ENCODE data around the gene HPSE2. TPM values are rescaled to one million over a fixed set of nuclear protein-coding genes. Genes with fewer than 3 reads are reported as not detected.

HPSE2 gene
- total and polyA plus RNA-seq, 2 donors (not counting 1 experiment from before 2014, with no cell fraction given) = not detected

DNA sequence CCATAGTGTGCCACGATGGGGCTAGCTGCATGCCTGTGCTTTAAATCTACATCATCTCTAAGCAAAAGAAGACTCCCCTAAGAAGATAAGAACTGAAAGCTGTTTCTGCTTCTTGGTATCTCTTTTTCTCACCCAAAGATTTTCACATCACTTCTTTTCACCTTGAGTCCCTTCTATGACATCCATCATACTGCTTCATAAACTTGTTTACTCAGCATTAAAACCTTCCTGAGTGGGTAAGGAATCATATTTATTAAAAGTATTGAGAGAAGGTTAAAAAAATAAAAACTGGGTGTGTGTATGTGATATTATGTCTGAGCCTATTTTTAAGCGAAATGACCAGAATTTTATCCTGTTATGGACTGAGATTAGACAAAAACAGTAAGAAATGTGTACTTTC is 150.3 kb downstream of the HPSE2 start:
- intact Hi-C loops (cut with micrococcal nuclease) = no loop called here
- WGBS (ENCODE audit: insufficient coverage) = 100% methylated on average over 1 of the region's 2 CpGs

DNA sequence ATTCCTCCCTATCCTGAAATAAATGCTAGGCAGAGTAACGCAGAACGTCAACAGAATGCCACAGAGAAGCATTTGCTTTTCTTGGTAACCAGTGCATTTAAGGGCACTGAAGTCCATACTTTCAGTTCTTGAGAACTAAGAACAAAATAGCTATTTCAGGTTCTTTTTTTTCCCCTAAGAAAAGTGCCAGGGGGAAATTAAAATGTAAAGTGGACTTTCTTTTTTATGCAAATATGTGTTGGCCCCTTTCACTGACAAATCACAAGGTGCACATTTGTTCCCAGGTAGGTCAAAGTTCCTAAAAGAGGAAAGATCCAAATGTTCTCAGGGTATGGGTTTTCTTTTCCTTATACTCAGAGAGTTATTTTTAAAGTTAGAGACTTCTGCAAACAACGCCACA is 151.5 kb downstream of the HPSE2 start:
- TF ChIP-seq, protein P1, sequence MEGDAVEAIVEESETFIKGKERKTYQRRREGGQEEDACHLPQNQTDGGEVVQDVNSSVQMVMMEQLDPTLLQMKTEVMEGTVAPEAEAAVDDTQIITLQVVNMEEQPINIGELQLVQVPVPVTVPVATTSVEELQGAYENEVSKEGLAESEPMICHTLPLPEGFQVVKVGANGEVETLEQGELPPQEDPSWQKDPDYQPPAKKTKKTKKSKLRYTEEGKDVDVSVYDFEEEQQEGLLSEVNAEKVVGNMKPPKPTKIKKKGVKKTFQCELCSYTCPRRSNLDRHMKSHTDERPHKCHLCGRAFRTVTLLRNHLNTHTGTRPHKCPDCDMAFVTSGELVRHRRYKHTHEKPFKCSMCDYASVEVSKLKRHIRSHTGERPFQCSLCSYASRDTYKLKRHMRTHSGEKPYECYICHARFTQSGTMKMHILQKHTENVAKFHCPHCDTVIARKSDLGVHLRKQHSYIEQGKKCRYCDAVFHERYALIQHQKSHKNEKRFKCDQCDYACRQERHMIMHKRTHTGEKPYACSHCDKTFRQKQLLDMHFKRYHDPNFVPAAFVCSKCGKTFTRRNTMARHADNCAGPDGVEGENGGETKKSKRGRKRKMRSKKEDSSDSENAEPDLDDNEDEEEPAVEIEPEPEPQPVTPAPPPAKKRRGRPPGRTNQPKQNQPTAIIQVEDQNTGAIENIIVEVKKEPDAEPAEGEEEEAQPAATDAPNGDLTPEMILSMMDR (IDR thresholded peaks at IDR 0.05) = no peak
- TF ChIP-seq EZH2 (IDR thresholded peaks at IDR 0.05; ENCODE audit: borderline replicate concordance, insufficient read depth, low read depth, low read length, poor library complexity, severe bottlenecking) = no peak
- Histone ChIP-seq H3K4me1 (ENCODE audit: control insufficient read depth in 2 of 2, insufficient read depth in 2 of 2, low read length in 2 of 2) (no peaks in the 10 kb centered on the region), H2AFZ (ENCODE audit: insufficient read depth, low read depth, low read length, poor library complexity, severe bottlenecking) (no peak overlapping the region), H3K36me3 (replicated peaks in 1 of 2; ENCODE audit: control extremely low read depth in 1 of 2, control insufficient read depth in 1 of 2, extremely low read depth in 1 of 2, insufficient read depth in 2 of 2, low read length in 1 of 2) (no peaks in the 10 kb centered on the region), H3K4me3 (ENCODE audit: control extremely low read depth in 1 of 5, extremely low read depth in 1 of 5, insufficient read depth in 1 of 5, low read depth in 2 of 5, low read length in 4 of 5) (no peak overlapping the region), H3K9me3 (ENCODE audit: control extremely low read depth in 1 of 3, control insufficient read depth in 2 of 3, insufficient read depth in 1 of 3, low read length in 2 of 3) (no peaks in the 10 kb centered on the region), H3K9ac (ENCODE audit: low read length) (no peak overlapping the region), H3K4me2 (replicated peaks; ENCODE audit: low read depth, low read length, poor library complexity, severe bottlenecking) (no peak overlapping the region), H3K79me2 (ENCODE audit: control insufficient read depth, insufficient read depth, low read length) (no peaks in the 10 kb centered on the region), H3K27ac (ENCODE audit: low read length in 2 of 2) (no peak overlapping the region), H4K20me1 (ENCODE audit: control insufficient read depth, insufficient read depth, low read length, poor library complexity, severe bottlenecking) (no peaks in the 10 kb centered on the region), H3K27me3 (replicated peaks in 1 of 4; ENCODE audit: control extremely low read depth in 1 of 4, control insufficient read depth in 3 of 4, insufficient read depth in 4 of 4, low read length in 3 of 4) (no peaks in the 10 kb centered on the region)
- Mint-ChIP-seq H3K4me1 (no peaks in the 10 kb centered on the region), H3K4me3 (no peak overlapping the region), H3K27me3 (peaks cover 4% of the 10 kb centered on the region), H3K9me3 (ENCODE audit: insufficient read depth) (peaks cover 2% of the 10 kb centered on the region), H3K27ac (no peak overlapping the region)
- POLR2A ChIA-PET = no interaction called here
- no peak for ATAC-seq (ENCODE audit: low read depth)
- CTCF ChIA-PET = no interaction called here
- no peak for DNase-seq
- intact Hi-C loops (cut with micrococcal nuclease) = no loop called here
- WGBS (ENCODE audit: insufficient coverage) = 85% methylated on average over 2 of the region's 3 CpGs

More for the DNA sequence above, 150.3 kb downstream of the HPSE2 start:
- Histone ChIP-seq H3K27me3 (replicated peaks in 1 of 4; ENCODE audit: control extremely low read depth in 1 of 4, control insufficient read depth in 3 of 4, insufficient read depth in 4 of 4, low read length in 3 of 4) (no peaks in the 10 kb centered on the region), H2AFZ (ENCODE audit: insufficient read depth, low read depth, low read length, poor library complexity, severe bottlenecking) (no peak overlapping the region), H3K4me3 (ENCODE audit: control extremely low read depth in 1 of 5, extremely low read depth in 1 of 5, insufficient read depth in 1 of 5, low read depth in 2 of 5, low read length in 4 of 5) (no peak overlapping the region), H3K9me3 (ENCODE audit: control extremely low read depth in 1 of 3, control insufficient read depth in 2 of 3, insufficient read depth in 1 of 3, low read length in 2 of 3) (no peaks in the 10 kb centered on the region), H3K4me1 (ENCODE audit: control insufficient read depth in 2 of 2, insufficient read depth in 2 of 2, low read length in 2 of 2) (no peaks in the 10 kb centered on the region), H3K9ac (ENCODE audit: low read length) (no peak overlapping the region), H3K4me2 (replicated peaks; ENCODE audit: low read depth, low read length, poor library complexity, severe bottlenecking) (no peak overlapping the region), H3K79me2 (ENCODE audit: control insufficient read depth, insufficient read depth, low read length) (no peaks in the 10 kb centered on the region), H3K36me3 (replicated peaks in 1 of 2; ENCODE audit: control extremely low read depth in 1 of 2, control insufficient read depth in 1 of 2, extremely low read depth in 1 of 2, insufficient read depth in 2 of 2, low read length in 1 of 2) (no peaks in the 10 kb centered on the region), H3K27ac (ENCODE audit: low read length in 2 of 2) (no peak overlapping the region), H4K20me1 (ENCODE audit: control insufficient read depth, insufficient read depth, low read length, poor library complexity, severe bottlenecking) (no peaks in the 10 kb centered on the region)
- CTCF ChIA-PET = no interaction called here
- ATAC-seq (ENCODE audit: low read depth) = no peak
- H3K4me3 Mint-ChIP-seq = no peak overlapping the region
- H3K27ac Mint-ChIP-seq = no peak overlapping the region
- H3K4me1 Mint-ChIP-seq = no peaks in the 10 kb centered on the region
- H3K27me3 Mint-ChIP-seq = peaks cover 4% of the 10 kb centered on the region
- no peak for DNase-seq
- POLR2A ChIA-PET = no interaction called here
- H3K9me3 Mint-ChIP-seq (ENCODE audit: insufficient read depth) = peaks cover 2% of the 10 kb centered on the region
- TF ChIP-seq EZH2 (IDR thresholded peaks at IDR 0.05; ENCODE audit: borderline replicate concordance, insufficient read depth, low read depth, low read length, poor library complexity, severe bottlenecking) = no peak
- TF ChIP-seq, protein P1 (IDR thresholded peaks at IDR 0.05) = no peak
